Natural killer cell (primary cell): ENCODE measurements around the gene FAM193A. TPM values are rescaled to one million over a fixed set of nuclear protein-coding genes. Genes with fewer than 3 reads are reported as not detected.

Source experiments
- ATAC-seq, 3 donors: fragments of 150-1000 bp in 2 of 3; fragments of 200-7000 bp in 1 of 3; cut with Tn5 transposase; 1 replicate in 1 of 3; 2 replicates in 2 of 3; pipeline ENCODE4 v1.10.0; 2021; ENCODE audit warnings: mild to moderate bottlenecking in 2 of 3, moderate library complexity in 2 of 3
- DNase-seq, 2 donors: peaks; one replicate each; pipeline versions ENCODE4 v3.0.0 to v3.0.0-alpha.2; 2013 to 2021; ENCODE audit warnings: mixed read lengths in 1 of 2
- H3K27ac ChIP-seq: one replicate; pipeline ENCODE4 v1.5.1; 2013; ENCODE audit warnings: mild to moderate bottlenecking, low read length
- H3K27me3 ChIP-seq: one replicate; pipeline ENCODE4 v1.6.1; 2013; ENCODE audit warnings: low read length; ENCODE audit not compliant: control insufficient read depth, insufficient read depth
- H3K36me3 ChIP-seq: one replicate; pipeline ENCODE4 v1.6.1; 2013; ENCODE audit warnings: low read length; ENCODE audit not compliant: control insufficient read depth, insufficient read depth
- H3K4me1 ChIP-seq: one replicate; pipeline ENCODE4 v1.6.1; 2013; ENCODE audit warnings: low read length; ENCODE audit not compliant: control insufficient read depth, insufficient read depth
- H3K4me3 ChIP-seq: one replicate; pipeline ENCODE4 v1.5.1; 2013; ENCODE audit warnings: low read length
- H3K9me3 ChIP-seq: one replicate; pipeline ENCODE4 v1.6.1; 2013; ENCODE audit warnings: low read length; ENCODE audit not compliant: control insufficient read depth, insufficient read depth
- H3K27ac Mint-ChIP-seq, 2 donors: one replicate each; pipeline ENCODE4 v1.8.0; 2022; ENCODE audit warnings: mild to moderate bottlenecking in 2 of 2, mixed read lengths in 2 of 2, moderate library complexity in 1 of 2
- H3K27me3 Mint-ChIP-seq, 2 donors: one replicate each; pipeline ENCODE4 v1.8.0; 2022; ENCODE audit warnings: low read depth in 2 of 2, mixed read lengths in 2 of 2
- H3K36me3 Mint-ChIP-seq: one replicate; pipeline ENCODE4 v1.8.0; 2022; ENCODE audit warnings: mixed read lengths
- H3K4me1 Mint-ChIP-seq, 2 donors: one replicate each; pipeline ENCODE4 v1.8.0; 2022; ENCODE audit warnings: mixed read lengths in 2 of 2
- H3K4me3 Mint-ChIP-seq: one replicate; pipeline ENCODE4 v1.8.0; 2022; ENCODE audit warnings: mild to moderate bottlenecking, moderate library complexity, mixed read lengths
- H3K9me3 Mint-ChIP-seq, 2 donors: one replicate each; pipeline ENCODE4 v1.8.0; 2022; ENCODE audit warnings: mixed read lengths in 2 of 2
- CTCF ChIP-seq: fragments of 200-600 bp; IDR thresholded peaks from one replicate; pipeline ENCODE4 v1.8.0; 2022; ENCODE audit warnings: antibody characterized with exemption
- WGBS: methylation state at CpG from one replicate; pipeline ENCODE4 v1.1.7; 2013; ENCODE audit warnings: missing lambda C conversion rate; ENCODE audit not compliant: insufficient coverage; 5-methylcytosine and 5-hydroxymethylcytosine counted together
- intact Hi-C: fragments of 100-400 bp; cut with micrococcal nuclease; formaldehyde crosslinking; loops from one replicate; pipeline ENCODE4 v1.14.2; 2022
- total RNA-seq, 4 donors: library from RNA; stranded (reverse); fragments of 120-200 nt in 1 of 4; gene quantifications; one replicate each; pipeline versions ENCODE4 v1.2.3 to v1.2.4, GENCODE V29; 2013 to 2022

Gene FAM193A
- total RNA-seq, 3 donors from 2014 or later (not counting 1 experiment from before 2014, with no cell fraction given), result 39.4 to 49.3 (median 48.1) TPM

GRCh38 chr4:2489081-2489805 is 47.2 kb upstream of the FAM193A start:
- peaks cover 49% of the 10 kb centered on the region for H3K4me1 ChIP-seq
- H3K36me3 ChIP-seq, result peaks cover 35% of the 10 kb centered on the region
- peaks cover 65 to 67% of the 10 kb centered on the region in 2 donors for H3K4me1 Mint-ChIP-seq
- no peak for TF ChIP-seq CTCF
- no peak overlapping the region for H3K27ac ChIP-seq
- H3K27me3 ChIP-seq, result no peaks in the 10 kb centered on the region
- WGBS, result 90% methylated on average over 20 of the region's 20 CpGs
- H3K9me3 ChIP-seq, result no peaks in the 10 kb centered on the region
- peaks cover 10% of the 10 kb centered on the region for H3K36me3 Mint-ChIP-seq
- no peak overlapping the region for H3K4me3 ChIP-seq
- no peak overlapping the region for H3K4me3 Mint-ChIP-seq
- H3K9me3 Mint-ChIP-seq, result no peaks in the 10 kb centered on the region
- H3K27me3 Mint-ChIP-seq, result no peaks in the 10 kb centered on the region
- peak overlapping the region; percentile 87 to 96 for H3K27ac Mint-ChIP-seq
- DNase-seq, result no peak
- intact Hi-C loops, result no loop called here
- no peak for ATAC-seq

GRCh38 chr4:2489841-2490552 is 46.5 kb upstream of the FAM193A start:
- no peaks in the 10 kb centered on the region for H3K27me3 Mint-ChIP-seq
- peaks cover 10% of the 10 kb centered on the region for H3K36me3 Mint-ChIP-seq
- Histone ChIP-seq H3K27ac (no peak overlapping the region), H3K4me3 (no peak overlapping the region), H3K27me3 (no peaks in the 10 kb centered on the region), H3K9me3 (no peaks in the 10 kb centered on the region), H3K36me3 (peaks cover 39% of the 10 kb centered on the region), H3K4me1 (peaks cover 43% of the 10 kb centered on the region)
- H3K9me3 Mint-ChIP-seq, result no peaks in the 10 kb centered on the region
- WGBS, result 90% methylated on average over 9 of the region's 9 CpGs
- no peak for TF ChIP-seq CTCF
- H3K4me1 Mint-ChIP-seq, result peaks cover 57 to 60% of the 10 kb centered on the region in 2 donors
- no peak overlapping the region for H3K4me3 Mint-ChIP-seq
- no peak for DNase-seq
- ATAC-seq, result no peak
- intact Hi-C loops, result no loop called here
- peak overlapping the region; percentile 75 to 96 for H3K27ac Mint-ChIP-seq

GRCh38 chr4:2492970-2493369 is 43.5 kb upstream of the FAM193A start:
- Mint-ChIP-seq H3K9me3 (no peaks in the 10 kb centered on the region), H3K4me3 (no peak overlapping the region), H3K4me1 (peaks cover 34 to 38% of the 10 kb centered on the region in 2 donors), H3K27ac (peak overlapping the region; percentile 38 to 84), H3K27me3 (no peaks in the 10 kb centered on the region), H3K36me3 (peaks cover 10% of the 10 kb centered on the region)
- TF ChIP-seq CTCF, result no peak
- no peak overlapping the region for H3K27ac ChIP-seq
- ATAC-seq, result no peak
- no peaks in the 10 kb centered on the region for H3K27me3 ChIP-seq
- intact Hi-C loops, result no loop called here
- H3K4me1 ChIP-seq, result peaks cover 14% of the 10 kb centered on the region
- DNase-seq, result no peak
- H3K4me3 ChIP-seq, result no peak overlapping the region
- H3K9me3 ChIP-seq, result no peaks in the 10 kb centered on the region
- H3K36me3 ChIP-seq, result peaks cover 60% of the 10 kb centered on the region
- 100% methylated on average over 1 of the region's 1 CpG for WGBS
